GM23338 (cell line): ENCODE measurements around the gene MYO3B. TPM values are rescaled to one million over a fixed set of nuclear protein-coding genes. Genes with fewer than 3 reads are reported as not detected.

Source experiments
- ATAC-seq: fragments of 200-7000 bp; cut with Tn5 transposase; 3 replicates; pipeline ENCODE4 v1.9.1; 2020
- DNase-seq: peaks from one replicate; pipeline ENCODE4 v3.0.0-alpha.2; 2015; ENCODE audit warnings: low spot score
- H2AFZ ChIP-seq: fragments of 200-600 bp; sonication (generic); 2 replicates; pipeline ENCODE4 v1.8.0; 2016; ENCODE audit warnings: antibody characterized with exemption, mild to moderate bottlenecking, moderate library complexity
- H3F3A ChIP-seq: fragments of 200-600 bp; sonication (generic); replicated peaks from 2 replicates; pipeline ENCODE4 v1.8.0; 2017; ENCODE audit warnings: antibody characterized with exemption, mixed run types, low read depth
- H3K27ac ChIP-seq: fragments of 200-600 bp; sonication (generic); 2 replicates; pipeline ENCODE4 v1.6.1; 2016; ENCODE audit warnings: low read depth
- H3K27me3 ChIP-seq: fragments of 200-600 bp; sonication (generic); 2 replicates; pipeline ENCODE4 v1.8.0; 2016; ENCODE audit warnings: mild to moderate bottlenecking, mixed run types, moderate library complexity; ENCODE audit not compliant: insufficient read depth
- H3K36me3 ChIP-seq: fragments of 200-600 bp; sonication (generic); 2 replicates; pipeline ENCODE4 v1.8.0; 2016; ENCODE audit warnings: mild to moderate bottlenecking; ENCODE audit not compliant: insufficient read depth
- H3K4me1 ChIP-seq: fragments of 200-600 bp; sonication (generic); 2 replicates; pipeline ENCODE4 v1.8.0; 2016; ENCODE audit warnings: mild to moderate bottlenecking, moderate library complexity; ENCODE audit not compliant: insufficient read depth
- H3K4me2 ChIP-seq: fragments of 200-600 bp; sonication (generic); 2 replicates; pipeline ENCODE4 v1.7.1; 2017; ENCODE audit warnings: mixed run types
- H3K4me3 ChIP-seq: fragments of 200-600 bp; sonication (generic); 2 replicates; pipeline ENCODE4 v1.6.1; 2016; ENCODE audit warnings: mixed run types
- H3K79me2 ChIP-seq: fragments of 200-600 bp; sonication (generic); replicated peaks from 2 replicates; pipeline ENCODE4 v1.8.0; 2017; ENCODE audit warnings: mild to moderate bottlenecking; ENCODE audit not compliant: insufficient read depth
- H3K9me2 ChIP-seq: fragments of 200-600 bp; sonication (generic); 2 replicates; pipeline ENCODE4 v1.8.0; 2017; ENCODE audit not compliant: insufficient read depth
- H4K20me1 ChIP-seq: fragments of 200-600 bp; sonication (generic); replicated peaks from 2 replicates; pipeline ENCODE4 v1.8.0; 2017; ENCODE audit warnings: mild to moderate bottlenecking; ENCODE audit not compliant: insufficient read depth
- H3K27ac Mint-ChIP-seq: 2 replicates; pipeline ENCODE4 v1.8.0; 2020; ENCODE audit warnings: inconsistent platforms, mild to moderate bottlenecking, moderate library complexity, mixed read lengths
- H3K27me3 Mint-ChIP-seq: 3 replicates; pipeline ENCODE4 v1.8.0; 2022; ENCODE audit warnings: low read depth, mild to moderate bottlenecking, moderate library complexity, mixed read lengths, inconsistent platforms; ENCODE audit not compliant: insufficient read depth, poor library complexity
- H3K36me3 Mint-ChIP-seq: 3 replicates; pipeline ENCODE4 v1.8.0; 2021; ENCODE audit warnings: low read depth, mild to moderate bottlenecking, inconsistent platforms, moderate library complexity, mixed read lengths
- H3K4me1 Mint-ChIP-seq: 3 replicates; pipeline ENCODE4 v1.8.0; 2020; ENCODE audit warnings: mild to moderate bottlenecking, inconsistent platforms, mixed read lengths
- H3K4me3 Mint-ChIP-seq: 3 replicates; pipeline ENCODE4 v1.8.0; 2021; ENCODE audit warnings: moderate library complexity, mild to moderate bottlenecking, inconsistent platforms, mixed read lengths
- H3K9me3 Mint-ChIP-seq: 3 replicates; pipeline ENCODE4 v1.8.0; 2020; ENCODE audit warnings: moderate library complexity, mild to moderate bottlenecking, inconsistent platforms, mixed read lengths
- CREB1 ChIP-seq: fragments of 250-450 bp; sonication (Bioruptor Pico); IDR thresholded peaks from 2 replicates; pipeline ENCODE4 v1.5.0; 2020; ENCODE audit warnings: low read depth, mild to moderate bottlenecking, moderate library complexity
- CTCF ChIP-seq, 2 experiments: fragments of 200-600 bp in 1 of 2; sonication (generic) in 1 of 2; conservative IDR thresholded peaks; 2 replicates each; pipeline versions ENCODE4 v1.5.1 to v1.6.1; 2016 to 2017; ENCODE audit warnings: antibody characterized with exemption in 2 of 2, low read depth in 2 of 2, mild to moderate bottlenecking in 2 of 2, moderate library complexity in 1 of 2
- ETS1 ChIP-seq: IDR thresholded peaks from 2 replicates; pipeline ENCODE4 v1.6.1; 2016; ENCODE audit warnings: antibody characterized with exemption
- ZNF462 ChIP-seq: fragments of 250-450 bp; sonication (Bioruptor Pico); IDR thresholded peaks from 2 replicates; pipeline ENCODE4 v1.5.0; 2020; ENCODE audit warnings: mild to moderate bottlenecking, moderate library complexity
- polyA plus RNA-seq: library from polyadenylated mRNA; unstranded; fragments of >200 nt; fragmentation: Nextera tagmentation; extraction: Ambion mirVana; gene quantifications from 2 replicates; pipeline ENCODE4 v1.2.1, GENCODE V29; 2016
- total RNA-seq: library from RNA; depleted of rRNA; stranded (reverse); fragments of >200 nt; shearing (Covaris generic); gene quantifications from 2 replicates; pipeline ENCODE4 v1.2.3, GENCODE V29; 2014

MYO3B gene
- total and polyA plus RNA-seq, 2 experiments from 2014 or later = 0.42 TPM; not detected in 1

- TF ChIP-seq ZNF462 (CRISPR knock-in tag) (peak; percentile 36; the same call in 1 of the 2 replicates), ETS1 (no peak)
Measured at GRCh38 chr2:170339750-170340692, 162.1 kb downstream of the MYO3B start (continued).

GRCh38 chr2:170340693-170341068, 162.7 kb downstream of the MYO3B start:
- H3K79me2 ChIP-seq = no peaks in the 10 kb centered on the region
- H3K9me3 Mint-ChIP-seq = no peaks in the 10 kb centered on the region
- H3K9me2 ChIP-seq = no peaks in the 10 kb centered on the region
- no peaks in the 10 kb centered on the region for H3K36me3 ChIP-seq
- no peaks in the 10 kb centered on the region for H3F3A ChIP-seq
- no peak overlapping the region for H3K27ac Mint-ChIP-seq
- no peak overlapping the region; the same call in 1 of the 2 replicates for H3K4me3 ChIP-seq
- peak overlapping the region; percentile 55 for H3K4me2 ChIP-seq
- H2AFZ ChIP-seq = no peak overlapping the region
- H3K27me3 Mint-ChIP-seq = peaks cover 3% of the 10 kb centered on the region
- H3K36me3 Mint-ChIP-seq = no peaks in the 10 kb centered on the region
- no peak for DNase-seq
- H3K4me1 ChIP-seq = peaks cover 36% of the 10 kb centered on the region
- H3K4me3 Mint-ChIP-seq = no peak overlapping the region
- H3K27ac ChIP-seq = no peak overlapping the region
- no peak for ATAC-seq
- no peaks in the 10 kb centered on the region for H4K20me1 ChIP-seq
- no peaks in the 10 kb centered on the region for H3K27me3 ChIP-seq
- peaks cover 48% of the 10 kb centered on the region for H3K4me1 Mint-ChIP-seq
- TF ChIP-seq ZNF462 (CRISPR knock-in tag) = no peak
- TF ChIP-seq CTCF (conservative IDR thresholded peaks at IDR 0.05; ENCODE audit: low read depth in 2 of 2) = no peak
- no peak for TF ChIP-seq CREB1 (CRISPR knock-in tag)
